ENCODE data around the gene SHISA9. TPM values are rescaled to one million over a fixed set of nuclear protein-coding genes. Genes with fewer than 3 reads are reported as not detected.

SHISA9 gene
- total and polyA plus RNA-seq, 2 experiments from 2014 or later = 0.83 to 1.3 TPM

- H3K4me2 ChIP-seq = no peak overlapping the region
- H3K36me3 ChIP-seq (replicated peaks; ENCODE audit: insufficient read depth, low read depth) = no peaks in the 10 kb centered on the region
- no peak for TF ChIP-seq EZH2phosphoT487 (IDR thresholded peaks at IDR 0.05; ENCODE audit: low read depth, severe bottlenecking, unreplicated experiment)
- no peaks in the 10 kb centered on the region for H3K79me2 ChIP-seq
- H3K9me3 ChIP-seq (ENCODE audit: low read depth) = no peaks in the 10 kb centered on the region
- H4K20me1 ChIP-seq (ENCODE audit: insufficient read depth, poor library complexity, severe bottlenecking) = no peaks in the 10 kb centered on the region
- no peaks in the 10 kb centered on the region for H3K9me2 ChIP-seq (replicated peaks; ENCODE audit: insufficient read depth)
- H3K27me3 ChIP-seq = no peaks in the 10 kb centered on the region
- no peak overlapping the region for H3K27ac ChIP-seq
- no peak overlapping the region for H3K4me3 ChIP-seq
- WGBS (ENCODE audit: low lambda C conversion rate, missing lambda C conversion rate) = 41% methylated on average over 7 of the region's 7 CpGs
- no peak overlapping the region for H2AFZ ChIP-seq
- DNase-seq (ENCODE audit: low spot score) = peak; percentile 46
- no peaks in the 10 kb centered on the region for H3K4me1 ChIP-seq (ENCODE audit: insufficient read depth)
These were observed 192.3 kb downstream of the SHISA9 start for GRCh38 chr16:13093661-13094060.

- WGBS (ENCODE audit: low lambda C conversion rate, missing lambda C conversion rate) = 79% methylated on average over 2 of the region's 2 CpGs
- Histone ChIP-seq H3K36me3 (replicated peaks; ENCODE audit: insufficient read depth, low read depth) (no peaks in the 10 kb centered on the region), H4K20me1 (ENCODE audit: insufficient read depth, poor library complexity, severe bottlenecking) (no peaks in the 10 kb centered on the region), H3K4me2 (no peak overlapping the region), H3K79me2 (no peaks in the 10 kb centered on the region), H3K4me3 (no peak overlapping the region), H3K27ac (no peak overlapping the region), H3K27me3 (no peaks in the 10 kb centered on the region), H2AFZ (no peak overlapping the region), H3K9me2 (replicated peaks; ENCODE audit: insufficient read depth) (no peaks in the 10 kb centered on the region), H3K4me1 (ENCODE audit: insufficient read depth) (no peaks in the 10 kb centered on the region), H3K9me3 (ENCODE audit: low read depth) (no peaks in the 10 kb centered on the region)
- DNase-seq (ENCODE audit: low spot score) = no peak
- TF ChIP-seq CTCF (IDR thresholded peaks at IDR 0.05; ENCODE audit: poor library complexity) = no peak
- no peak for TF ChIP-seq EZH2phosphoT487 (IDR thresholded peaks at IDR 0.05; ENCODE audit: low read depth, severe bottlenecking, unreplicated experiment)
- TF ChIP-seq EZH2 (IDR thresholded peaks at IDR 0.05; ENCODE audit: borderline replicate concordance) = no peak
These were observed 193.7 kb downstream of the SHISA9 start for GRCh38 chr16:13095061-13095460.

- H4K20me1 ChIP-seq (ENCODE audit: insufficient read depth, poor library complexity, severe bottlenecking) = no peaks in the 10 kb centered on the region
- H3K4me3 ChIP-seq = no peak overlapping the region
- no peaks in the 10 kb centered on the region for H3K36me3 ChIP-seq (replicated peaks; ENCODE audit: insufficient read depth, low read depth)
- H3K27me3 ChIP-seq = no peaks in the 10 kb centered on the region
- no peak overlapping the region for H3K4me2 ChIP-seq
- DNase-seq (ENCODE audit: low spot score) = no peak
- H3K79me2 ChIP-seq = no peaks in the 10 kb centered on the region
- H3K27ac ChIP-seq = no peak overlapping the region
- H3K4me1 ChIP-seq (ENCODE audit: insufficient read depth) = no peaks in the 10 kb centered on the region
- 75% methylated on average over 2 of the region's 2 CpGs for WGBS (ENCODE audit: low lambda C conversion rate, missing lambda C conversion rate)
- H3K9me2 ChIP-seq (replicated peaks; ENCODE audit: insufficient read depth) = no peaks in the 10 kb centered on the region
- no peak overlapping the region for H2AFZ ChIP-seq
- no peak for TF ChIP-seq CTCF (IDR thresholded peaks at IDR 0.05; ENCODE audit: poor library complexity)
- TF ChIP-seq EZH2phosphoT487 (IDR thresholded peaks at IDR 0.05; ENCODE audit: low read depth, severe bottlenecking, unreplicated experiment) = no peak
- TF ChIP-seq EZH2 (IDR thresholded peaks at IDR 0.05; ENCODE audit: borderline replicate concordance) = no peak
- no peaks in the 10 kb centered on the region for H3K9me3 ChIP-seq (ENCODE audit: low read depth)
These were observed 197.1 kb downstream of the SHISA9 start for GRCh38 chr16:13098536-13098935.

GRCh38 chr16:13099822-13100221 is 198.4 kb downstream of the SHISA9 start:
- no peak overlapping the region for H3K4me3 ChIP-seq
- H3K27ac ChIP-seq = no peak overlapping the region
- WGBS (ENCODE audit: low lambda C conversion rate, missing lambda C conversion rate) = 8% methylated on average over 2 of the region's 2 CpGs
- no peaks in the 10 kb centered on the region for H3K9me3 ChIP-seq (ENCODE audit: low read depth)
- H4K20me1 ChIP-seq (ENCODE audit: insufficient read depth, poor library complexity, severe bottlenecking) = no peaks in the 10 kb centered on the region
- TF ChIP-seq EZH2phosphoT487 (IDR thresholded peaks at IDR 0.05; ENCODE audit: low read depth, severe bottlenecking, unreplicated experiment) (no peak), EZH2 (IDR thresholded peaks at IDR 0.05; ENCODE audit: borderline replicate concordance) (no peak), CTCF (IDR thresholded peaks at IDR 0.05; ENCODE audit: poor library complexity) (no peak)
- no peaks in the 10 kb centered on the region for H3K9me2 ChIP-seq (replicated peaks; ENCODE audit: insufficient read depth)
- no peak overlapping the region for H3K4me2 ChIP-seq
- no peak for DNase-seq (ENCODE audit: low spot score)
- no peaks in the 10 kb centered on the region for H3K79me2 ChIP-seq
- no peaks in the 10 kb centered on the region for H3K27me3 ChIP-seq
- no peaks in the 10 kb centered on the region for H3K36me3 ChIP-seq (replicated peaks; ENCODE audit: insufficient read depth, low read depth)
- H2AFZ ChIP-seq = no peak overlapping the region
- no peaks in the 10 kb centered on the region for H3K4me1 ChIP-seq (ENCODE audit: insufficient read depth)

Measured in hepatocyte (in vitro differentiated cells).